Esophagus muscularis mucosa (tissue), 4 donors: ENCODE measurements around the gene OPN4. TPM values are rescaled to one million over a fixed set of nuclear protein-coding genes. Genes with fewer than 3 reads are reported as not detected.

Experiments used
- DNase-seq: peaks from one replicate; pipeline ENCODE4 v3.0.0-alpha.2; 2017; ENCODE audit errors: extremely low spot score
- H3K27ac ChIP-seq, 4 donors: fragments of 200-600 bp; sonication (generic); replicated peaks in 1 of 4; 1 replicate in 3 of 4; 2 replicates in 1 of 4; pipeline ENCODE4 v1.5.1; 2016 to 2019; ENCODE audit warnings: mild to moderate bottlenecking in 1 of 4
- H3K27me3 ChIP-seq, 4 donors: fragments of 200-600 bp; sonication (generic); one replicate each; pipeline versions ENCODE4 v1.5.1 to v1.6.0; 2016 to 2019
- H3K36me3 ChIP-seq, 4 donors: fragments of 200-600 bp; sonication (generic); one replicate each; pipeline ENCODE4 v1.5.1; 2016 to 2019
- H3K4me1 ChIP-seq, 4 donors: fragments of 200-600 bp; sonication (generic); one replicate each; pipeline ENCODE4 v1.5.1; 2016 to 2019
- H3K4me3 ChIP-seq, 4 donors: fragments of 200-600 bp; sonication (generic); 1 replicate in 2 of 4; 2 replicates in 2 of 4; pipeline ENCODE4 v1.5.1; 2016 to 2019; ENCODE audit warnings: mild to moderate bottlenecking in 4 of 4, moderate library complexity in 1 of 4
- H3K9me3 ChIP-seq, 4 donors: fragments of 200-600 bp; sonication (generic); 1 replicate in 3 of 4; 2 replicates in 1 of 4; pipeline ENCODE4 v1.5.1; 2016 to 2019
- CTCF ChIP-seq, 3 experiments: fragments of 200-600 bp in 2 of 3; fragments of 450-650 bp in 1 of 3; sonication (generic) in 2 of 3; IDR thresholded peaks; one replicate each; pipeline ENCODE4 v1.5.1; 2017 to 2019; ENCODE audit warnings: antibody characterized with exemption in 3 of 3, mild to moderate bottlenecking in 2 of 3, moderate library complexity in 1 of 3
- EP300 ChIP-seq: sonication (generic); formaldehyde crosslinking; IDR thresholded peaks from one replicate; pipeline ENCODE4 v1.6.1; 2017; ENCODE audit warnings: antibody characterized with exemption
- POLR2A ChIP-seq: fragments of 450-650 bp; IDR thresholded peaks from one replicate; pipeline ENCODE4 v1.6.1; 2017; ENCODE audit warnings: antibody characterized with exemption, moderate library complexity, mild to moderate bottlenecking, low read depth
- POLR2AphosphoS5 ChIP-seq, 2 donors: sonication (generic); formaldehyde crosslinking; IDR thresholded peaks; one replicate each; pipeline ENCODE4 v1.6.1; 2017; ENCODE audit warnings: antibody characterized with exemption in 2 of 2
- WGBS: methylation state at CpG from one replicate; pipeline ENCODE4 v1.1.5; 2018; 5-methylcytosine and 5-hydroxymethylcytosine counted together
- intact Hi-C: fragments of 100-400 bp; cut with DNase I; formaldehyde crosslinking; loops from one replicate; pipeline ENCODE4 v1.15.1; 2023
- total RNA-seq, 4 donors: library from RNA; depleted of rRNA; stranded (reverse); fragments of >200 nt; gene quantifications; one replicate each; pipeline versions ENCODE4 v1.1.0 to v1.2.1, GENCODE V29; 2016

The OPN4 gene
- total RNA-seq, 4 donors from 2014 or later: 0.32 TPM; not detected in 3

- 84% methylated on average over 7 of the region's 9 CpGs for WGBS
- H3K27me3 ChIP-seq: no peaks in the 10 kb centered on the region
- H3K36me3 ChIP-seq: peaks cover 0 to 83% (median 80%) of the 10 kb centered on the region in 4 donors
- H3K4me1 ChIP-seq: peaks cover 7 to 19% (median 10%) of the 10 kb centered on the region in 4 donors
- H3K27ac ChIP-seq: peak overlapping the region in 3 of 4 donors; percentile 32 to 56 (median 35)
- H3K4me3 ChIP-seq: no peak overlapping the region
- DNase-seq: no peak
- H3K9me3 ChIP-seq: no peaks in the 10 kb centered on the region
- TF ChIP-seq POLR2A (no peak), POLR2AphosphoS5 (IDR thresholded peaks at IDR 0.05) (no peak), CTCF (IDR thresholded peaks at IDR 0.05) (no peak), EP300 (no peak)
- intact Hi-C loops: no loop called here
Measured at GRCh38 chr10:86698207-86698940, 44.0 kb downstream of the OPN4 start.

DNA sequence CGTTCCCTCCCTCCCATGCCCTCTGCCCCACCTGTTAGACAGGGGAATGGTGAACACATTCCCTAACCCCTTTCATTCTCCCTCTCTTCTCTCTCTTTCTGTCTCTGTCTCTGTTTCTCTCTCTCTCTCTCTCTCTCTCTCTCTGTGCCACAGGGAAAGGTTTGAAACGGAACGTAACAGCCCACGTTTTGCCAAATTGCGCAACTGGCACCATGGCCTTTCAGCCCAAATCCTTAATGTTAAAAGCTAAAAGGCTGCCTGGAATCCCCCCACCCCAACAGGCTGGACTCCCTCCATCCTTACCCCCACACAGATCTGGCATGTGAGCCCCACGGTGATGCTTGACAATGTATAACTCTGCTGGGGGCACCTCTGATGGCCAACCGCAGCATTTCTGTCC, 44.8 kb downstream of the OPN4 start:
- TF ChIP-seq POLR2AphosphoS5 (IDR thresholded peaks at IDR 0.05): no peak
- no peak for TF ChIP-seq EP300
- TF ChIP-seq CTCF (IDR thresholded peaks at IDR 0.05): no peak
- TF ChIP-seq POLR2A: no peak
- intact Hi-C loops: no loop called here
- H3K36me3 ChIP-seq: peaks cover 0 to 82% (median 79%) of the 10 kb centered on the region in 4 donors
- no peaks in the 10 kb centered on the region for H3K9me3 ChIP-seq
- H3K27ac ChIP-seq: peak overlapping the region; percentile 32 to 56 (median 38)
- H3K27me3 ChIP-seq: no peaks in the 10 kb centered on the region
- H3K4me1 ChIP-seq: peaks cover 0 to 11% (median 3%) of the 10 kb centered on the region in 4 donors
- no peak for DNase-seq
- H3K4me3 ChIP-seq: no peak overlapping the region
- 90% methylated on average over 5 of the region's 7 CpGs for WGBS

DNA sequence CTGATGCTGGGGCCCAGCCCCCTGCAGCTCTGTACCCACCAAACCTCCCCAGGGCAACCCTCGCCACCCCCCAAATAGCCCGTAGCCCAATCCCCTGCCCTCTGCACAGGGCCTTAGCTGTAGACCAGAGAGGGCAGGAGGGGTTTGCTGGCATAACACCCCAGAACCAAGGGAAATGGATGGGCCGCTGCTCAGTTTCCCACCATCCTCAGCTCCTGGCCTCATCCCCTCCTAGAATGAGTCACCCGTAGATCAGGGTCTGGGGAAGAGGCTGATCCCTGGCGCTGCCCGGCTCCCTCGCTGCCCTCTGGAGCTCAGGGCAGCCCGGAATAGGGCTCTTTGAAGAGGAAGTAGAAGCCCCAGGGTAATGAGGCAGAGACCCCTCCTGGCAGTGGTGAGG, 45.2 kb downstream of the OPN4 start:
- H3K9me3 ChIP-seq: no peaks in the 10 kb centered on the region

DNA sequence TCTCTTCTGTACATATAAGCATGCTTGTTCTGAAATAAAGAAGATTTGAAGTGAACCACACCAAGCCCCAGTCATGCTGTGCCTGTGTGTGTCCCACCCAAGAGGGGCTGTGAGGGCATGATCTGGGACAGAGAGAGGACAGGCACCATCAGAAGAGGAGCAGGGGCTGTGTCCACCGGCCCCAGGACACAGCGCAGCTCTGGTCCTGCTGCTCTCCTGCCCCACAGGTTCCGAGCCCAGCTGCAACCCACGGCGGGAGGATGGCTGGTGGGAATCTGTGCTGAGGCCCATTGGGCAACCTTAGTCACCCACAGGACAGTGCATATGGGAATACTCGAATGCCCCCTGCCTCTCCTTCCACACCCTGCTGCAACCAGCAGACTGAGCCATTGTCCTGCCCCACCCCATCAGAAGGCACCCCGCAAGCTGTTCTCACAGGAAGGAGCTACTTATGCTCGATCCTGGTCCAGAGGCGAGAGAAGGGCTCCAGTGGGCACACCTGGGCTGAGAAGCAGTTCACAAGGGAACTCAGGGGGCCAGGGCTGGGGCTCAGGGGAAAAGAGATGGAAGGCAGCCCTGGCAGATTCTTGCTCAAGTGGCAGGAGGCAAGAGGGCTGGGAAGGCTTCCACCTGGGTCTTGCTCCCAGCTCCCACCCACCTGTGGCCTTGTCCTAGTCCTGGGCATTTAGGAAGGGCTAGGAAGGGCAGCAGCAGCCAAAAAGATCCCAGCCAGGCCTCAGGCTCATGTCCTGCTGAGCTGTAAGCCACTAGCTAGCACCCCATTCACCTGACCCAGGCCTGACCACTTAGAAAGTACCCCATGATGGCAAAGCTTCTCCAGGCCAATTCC, 45.9 kb downstream of the OPN4 start:
- Histone ChIP-seq H3K4me3 (no peak overlapping the region), H3K9me3 (no peaks in the 10 kb centered on the region), H3K36me3 (peaks cover 0 to 73% (median 71%) of the 10 kb centered on the region in 4 donors), H3K4me1 (peaks cover 0 to 10% (median 0%) of the 10 kb centered on the region in 4 donors), H3K27me3 (no peaks in the 10 kb centered on the region), H3K27ac (peak overlapping the region; percentile 22 to 56 (median 36))
- TF ChIP-seq POLR2A (no peak), POLR2AphosphoS5 (IDR thresholded peaks at IDR 0.05) (no peak), CTCF (IDR thresholded peaks at IDR 0.05) (no peak), EP300 (no peak)
- 100% methylated on average over 6 of the region's 9 CpGs for WGBS
- DNase-seq: no peak
- intact Hi-C loops: no loop called here

More for the DNA sequence above, 45.2 kb downstream of the OPN4 start:
- 75% methylated on average over 6 of the region's 8 CpGs for WGBS
- no peak for TF ChIP-seq EP300
- TF ChIP-seq CTCF (IDR thresholded peaks at IDR 0.05): no peak
- no peak for TF ChIP-seq POLR2A
- intact Hi-C loops: no loop called here
- H3K4me3 ChIP-seq: no peak overlapping the region
- H3K36me3 ChIP-seq: peaks cover 0 to 78% (median 75%) of the 10 kb centered on the region in 4 donors
- H3K4me1 ChIP-seq: peaks cover 0 to 9% (median under 1%) of the 10 kb centered on the region in 4 donors
- H3K27ac ChIP-seq: peak overlapping the region; percentile 32 to 56 (median 38)
- no peaks in the 10 kb centered on the region for H3K27me3 ChIP-seq
- no peak for DNase-seq
